ENCODE data around the gene CINP.

CINP gene

GRCh38 chr14:102363182-102363943 is 673 bp upstream of the CINP start:
- Histone ChIP-seq H3K4me1 (ENCODE audit: control insufficient read depth, low read length) (peaks cover 47% of the 10 kb centered on the region), H3K4me2 (ENCODE audit: low read length) (peak overlapping the region; percentile 79), H3K9me2 (replicated peaks; ENCODE audit: control insufficient read depth, low read length) (no peaks in the 10 kb centered on the region), H3K27me3 (ENCODE audit: control insufficient read depth, low read length) (no peaks in the 10 kb centered on the region), H4K20me1 (ENCODE audit: control insufficient read depth, insufficient read depth, low read depth, low read length) (no peaks in the 10 kb centered on the region), H3K4me3 (ENCODE audit: low read length) (peak overlapping the region; percentile 80), H3K79me2 (ENCODE audit: control insufficient read depth, low read length) (peaks cover 51% of the 10 kb centered on the region), H3K36me3 (ENCODE audit: control insufficient read depth, low read length) (peaks cover 3% of the 10 kb centered on the region; the same call in 1 of the 2 replicates), H3K9me3 (ENCODE audit: control insufficient read depth, insufficient read depth, low read length) (no peaks in the 10 kb centered on the region), H3F3A (ENCODE audit: control insufficient read depth, insufficient read depth) (peaks cover 22% of the 10 kb centered on the region), H3K27ac (ENCODE audit: low read depth, low read length) (peak overlapping the region; percentile 20; the same call in 1 of the 2 replicates)
- TF ChIP-seq CTCF (IDR thresholded peaks at IDR 0.05; ENCODE audit: low read depth, low read length, poor library complexity, severe bottlenecking) (no peak), EZH2phosphoT487 (IDR thresholded peaks at IDR 0.05; ENCODE audit: borderline replicate concordance, low read length) (no peak)

- Histone ChIP-seq H3K4me2 (ENCODE audit: low read length) (peak overlapping the region; percentile 66), H3K36me3 (ENCODE audit: control insufficient read depth, low read length) (peaks cover 13% of the 10 kb centered on the region), H3K9me3 (ENCODE audit: control insufficient read depth, insufficient read depth, low read length) (no peaks in the 10 kb centered on the region), H3K27ac (ENCODE audit: low read depth, low read length) (no peak overlapping the region; the same call in 1 of the 2 replicates), H4K20me1 (ENCODE audit: control insufficient read depth, insufficient read depth, low read depth, low read length) (no peaks in the 10 kb centered on the region), H3K79me2 (ENCODE audit: control insufficient read depth, low read length) (peaks cover 40% of the 10 kb centered on the region), H3K27me3 (ENCODE audit: control insufficient read depth, low read length) (no peaks in the 10 kb centered on the region), H3K4me1 (ENCODE audit: control insufficient read depth, low read length) (peaks cover 35% of the 10 kb centered on the region), H3F3A (ENCODE audit: control insufficient read depth, insufficient read depth) (peaks cover 12% of the 10 kb centered on the region), H3K4me3 (ENCODE audit: low read length) (peak overlapping the region; percentile 80), H3K9me2 (replicated peaks; ENCODE audit: control insufficient read depth, low read length) (no peaks in the 10 kb centered on the region)
- TF ChIP-seq CTCF (IDR thresholded peaks at IDR 0.05; ENCODE audit: low read depth, low read length, poor library complexity, severe bottlenecking) (no peak), EZH2phosphoT487 (IDR thresholded peaks at IDR 0.05; ENCODE audit: borderline replicate concordance, low read length) (no peak)
These were observed 606 bp downstream of the CINP start for GRCh38 chr14:102362084-102362483.

- H3K4me2 ChIP-seq (ENCODE audit: low read length), result no peak overlapping the region
- H3F3A ChIP-seq (ENCODE audit: control insufficient read depth, insufficient read depth), result peaks cover 7% of the 10 kb centered on the region; the same call in 1 of the 2 replicates
- H3K36me3 ChIP-seq (ENCODE audit: control insufficient read depth, low read length), result peaks cover 27% of the 10 kb centered on the region
- no peaks in the 10 kb centered on the region for H3K9me2 ChIP-seq (replicated peaks; ENCODE audit: control insufficient read depth, low read length)
- no peaks in the 10 kb centered on the region for H3K9me3 ChIP-seq (ENCODE audit: control insufficient read depth, insufficient read depth, low read length)
- H3K4me1 ChIP-seq (ENCODE audit: control insufficient read depth, low read length), result peaks cover 26% of the 10 kb centered on the region
- no peaks in the 10 kb centered on the region for H4K20me1 ChIP-seq (ENCODE audit: control insufficient read depth, insufficient read depth, low read depth, low read length)
- TF ChIP-seq EZH2phosphoT487 (IDR thresholded peaks at IDR 0.05; ENCODE audit: borderline replicate concordance, low read length), result no peak
- no peak for TF ChIP-seq CTCF (IDR thresholded peaks at IDR 0.05; ENCODE audit: low read depth, low read length, poor library complexity, severe bottlenecking)
- no peak overlapping the region for H3K4me3 ChIP-seq (ENCODE audit: low read length)
- H3K27me3 ChIP-seq (ENCODE audit: control insufficient read depth, low read length), result no peaks in the 10 kb centered on the region
- peaks cover 34% of the 10 kb centered on the region for H3K79me2 ChIP-seq (ENCODE audit: control insufficient read depth, low read length)
- no peak overlapping the region for H3K27ac ChIP-seq (ENCODE audit: low read depth, low read length)
These were observed 2.3 kb downstream of the CINP start for GRCh38 chr14:102360388-102360787.
